Superior temporal gyrus (tissue), 1 donor: ENCODE results near the gene ATP1B4.
A peak's percentile ranks its signal among the peaks of the same experiment; 100 is the strongest.
"Not testable (repeated sequence)": the region's sequence is repeated elsewhere in the genome, so short reads cannot be mapped to it uniquely, and the experiment has no call there.

Experiments
- DNase-seq: peaks from one replicate; pipeline ENCODE4 v3.0.0-alpha.2; 2016; ENCODE audit errors: extremely low spot score

ATP1B4 gene

DNA sequence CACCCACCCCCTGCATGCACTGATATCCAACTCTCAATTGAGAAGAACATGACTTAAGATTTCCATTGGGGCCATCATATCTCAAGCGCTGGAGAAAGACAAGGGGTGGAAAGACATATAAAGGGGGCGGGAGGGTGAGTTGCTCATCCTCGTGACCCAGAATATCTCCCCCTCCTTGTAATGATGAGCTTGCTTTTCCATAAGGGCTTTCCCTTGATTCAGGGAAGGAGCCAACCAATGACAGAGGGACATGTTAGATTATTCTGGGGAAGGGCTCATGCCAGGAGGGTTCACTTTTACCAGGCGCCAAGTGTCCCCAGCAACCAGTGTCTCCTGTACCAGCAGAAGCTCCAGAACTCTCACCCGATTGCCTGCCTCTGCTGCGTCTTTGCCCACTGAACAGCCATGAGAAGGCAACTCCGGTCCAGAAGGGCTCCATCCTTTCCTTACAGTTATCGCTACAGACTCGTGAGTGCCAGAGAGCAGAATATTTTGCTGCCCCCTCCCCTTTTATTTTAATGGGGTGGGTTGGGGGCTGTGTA is at the start of gene ATP1B4:
Gene ATP1B4 (plus strand): TSS at position 326 of the 542 bp plus-strand sequence. CDS start 80 bp downstream, at position 406.
- DNase-seq: no peak

DNA sequence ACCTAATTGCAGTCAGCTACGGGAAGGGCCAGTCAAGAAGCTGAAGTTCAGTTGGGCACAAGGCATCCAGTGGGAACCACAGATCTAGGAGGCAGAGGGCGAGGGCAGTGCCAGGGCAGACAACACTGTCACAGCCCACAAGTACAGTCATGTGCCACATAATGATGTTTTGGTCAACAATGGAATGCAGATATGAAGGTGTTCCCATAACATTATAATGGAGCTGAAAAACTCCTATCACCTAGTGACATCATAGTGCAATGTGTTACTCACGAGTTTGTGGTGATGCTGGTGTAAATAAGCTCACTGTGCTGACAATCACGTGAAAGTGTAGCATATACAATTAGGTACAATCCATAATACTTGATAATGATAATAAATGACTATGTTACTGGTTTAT is 46.1 kb upstream of the ATP1B4 start:
- DNase-seq: no peak

GRCh38 chrX:120316587-120317283 is 45.2 kb upstream of the ATP1B4 start:
- no peak for DNase-seq

GRCh38 chrX:120318411-120318810 is 43.5 kb upstream of the ATP1B4 start:
- DNase-seq: no peak

DNA sequence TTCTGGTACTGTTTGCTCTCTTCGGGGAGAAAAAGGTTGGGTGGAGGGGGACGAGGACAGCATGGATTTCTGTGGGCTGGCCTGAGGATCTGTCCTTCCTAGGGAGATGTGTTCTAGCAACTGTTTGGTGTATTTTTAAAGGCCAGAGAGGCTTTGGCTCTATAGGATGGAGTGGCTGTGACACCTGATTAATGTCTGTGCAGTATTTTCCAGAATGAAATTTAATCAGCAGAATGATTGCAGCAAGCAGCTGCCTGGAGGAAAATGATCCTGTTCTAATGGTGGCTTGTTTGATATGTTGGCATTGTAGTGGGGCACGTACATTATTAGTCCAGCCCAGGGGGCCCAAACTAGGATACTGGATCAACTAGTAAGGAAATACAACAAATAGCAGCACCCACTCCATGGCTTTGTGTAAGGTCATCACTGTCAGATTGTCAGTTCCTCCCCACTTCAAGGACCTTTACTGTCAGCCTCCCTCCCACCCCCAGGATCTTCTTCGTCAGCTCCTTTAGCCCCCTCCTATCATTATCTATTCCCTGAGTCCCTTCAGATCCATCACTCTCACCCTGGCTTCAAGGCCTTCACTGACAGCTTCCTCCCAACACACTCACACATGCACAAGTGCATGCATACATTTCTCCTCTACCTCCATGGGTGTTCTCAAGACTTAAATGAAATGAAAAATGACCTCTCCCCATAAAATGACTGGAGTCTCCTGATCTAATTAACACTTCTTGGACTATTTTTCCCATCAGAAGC is 40.2 kb upstream of the ATP1B4 start:
- no peak for DNase-seq

GRCh38 chrX:120331116-120331515 is 30.8 kb upstream of the ATP1B4 start:
- no peak for DNase-seq

- no peak for DNase-seq
Observed at GRCh38 chrX:120332394-120332793, 29.5 kb upstream of the ATP1B4 start.

DNA sequence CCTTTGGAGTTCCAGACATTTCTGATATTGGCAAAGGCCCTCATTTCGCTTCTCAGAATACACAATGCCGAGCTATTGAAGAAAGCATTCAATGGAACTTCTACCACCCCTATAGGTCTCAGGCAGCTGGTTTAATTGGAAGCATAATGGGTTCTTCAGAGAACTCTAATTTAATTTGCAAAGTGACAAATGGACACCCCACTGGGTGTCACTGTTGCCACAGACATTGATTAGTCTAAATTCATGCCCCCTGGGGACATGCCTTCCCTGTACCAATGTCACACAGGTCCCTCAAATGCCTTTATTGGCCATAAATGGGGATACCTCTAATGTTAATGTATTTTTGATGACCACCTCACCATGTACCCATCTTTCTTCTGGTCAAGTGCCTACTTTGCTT is 27.7 kb upstream of the ATP1B4 start:
- DNase-seq: no peak

GRCh38 chrX:120334603-120335002 is 27.3 kb upstream of the ATP1B4 start:
- DNase-seq: no peak

- DNase-seq: no peak
Observed at GRCh38 chrX:120335289-120335688, 26.6 kb upstream of the ATP1B4 start.

- no peak for DNase-seq
Observed at GRCh38 chrX:120336899-120337298, 25.0 kb upstream of the ATP1B4 start.

DNA sequence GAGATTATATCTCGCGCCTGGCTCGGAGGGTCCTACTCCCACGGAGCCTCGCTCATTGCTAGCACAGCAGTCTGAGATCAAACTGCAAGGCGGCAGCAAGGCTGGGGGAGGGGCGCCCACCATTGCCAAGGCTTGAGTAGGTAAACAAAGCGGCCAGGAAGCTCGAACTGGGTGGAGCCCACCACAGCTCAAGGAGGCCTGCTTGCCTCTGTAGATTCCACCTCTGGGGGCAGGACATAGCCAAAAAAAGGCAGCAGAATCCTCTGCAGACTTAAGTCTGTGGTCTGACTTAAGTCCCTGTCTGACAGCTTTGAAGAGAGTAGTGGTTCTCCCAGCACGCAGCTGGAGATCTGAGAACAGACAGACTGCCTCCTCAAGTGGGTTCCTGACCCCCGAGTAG is 17.3 kb upstream of the ATP1B4 start:
- DNase-seq: not testable (repeated sequence)

DNA sequence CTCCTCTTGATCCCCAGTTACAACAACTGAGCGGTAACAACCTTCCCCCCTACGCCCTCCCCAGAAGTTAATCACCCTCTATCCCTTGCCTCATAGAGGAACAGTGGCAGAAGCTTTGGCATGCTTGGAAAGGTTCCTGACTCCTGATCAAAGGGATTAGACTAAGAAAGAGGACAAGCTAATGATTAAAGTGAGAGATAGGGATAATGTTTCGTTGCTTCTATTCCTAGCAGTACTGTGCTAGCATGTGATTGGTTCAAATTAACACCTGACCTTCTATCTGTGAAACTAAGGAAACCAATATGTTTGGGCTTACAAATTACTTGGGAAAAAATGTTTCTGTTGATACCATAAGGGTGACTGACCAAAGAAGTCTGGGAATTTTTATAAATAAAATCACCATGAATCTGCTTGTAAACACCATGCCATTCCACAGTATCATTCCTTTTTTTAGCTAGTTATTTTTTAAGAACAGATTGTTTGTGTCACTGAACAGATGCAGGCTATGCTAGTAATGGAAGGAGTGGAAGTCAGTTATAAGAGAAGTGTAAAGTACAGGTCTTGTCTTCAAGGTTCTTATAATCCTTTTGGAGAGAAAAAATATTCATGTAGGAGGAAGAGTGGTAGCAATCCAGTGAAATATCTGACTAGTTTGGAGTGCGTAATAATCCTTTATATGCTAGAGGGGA is 11.3 kb upstream of the ATP1B4 start:
- no peak for DNase-seq

GRCh38 chrX:120356084-120356483 is 5.8 kb upstream of the ATP1B4 start:
- DNase-seq: no peak

GRCh38 chrX:120357186-120357585 is 4.7 kb upstream of the ATP1B4 start:
- DNase-seq: no peak

GRCh38 chrX:120358737-120359456 is 3.0 kb upstream of the ATP1B4 start:
- DNase-seq: no peak

- DNase-seq: peak; percentile 52
Observed at GRCh38 chrX:120365320-120365719, 3.4 kb downstream of the ATP1B4 start.

GRCh38 chrX:120365968-120366367 is 4.1 kb downstream of the ATP1B4 start:
- no peak for DNase-seq

GRCh38 chrX:120366794-120367193 is 4.9 kb downstream of the ATP1B4 start:
- DNase-seq: no peak

DNA sequence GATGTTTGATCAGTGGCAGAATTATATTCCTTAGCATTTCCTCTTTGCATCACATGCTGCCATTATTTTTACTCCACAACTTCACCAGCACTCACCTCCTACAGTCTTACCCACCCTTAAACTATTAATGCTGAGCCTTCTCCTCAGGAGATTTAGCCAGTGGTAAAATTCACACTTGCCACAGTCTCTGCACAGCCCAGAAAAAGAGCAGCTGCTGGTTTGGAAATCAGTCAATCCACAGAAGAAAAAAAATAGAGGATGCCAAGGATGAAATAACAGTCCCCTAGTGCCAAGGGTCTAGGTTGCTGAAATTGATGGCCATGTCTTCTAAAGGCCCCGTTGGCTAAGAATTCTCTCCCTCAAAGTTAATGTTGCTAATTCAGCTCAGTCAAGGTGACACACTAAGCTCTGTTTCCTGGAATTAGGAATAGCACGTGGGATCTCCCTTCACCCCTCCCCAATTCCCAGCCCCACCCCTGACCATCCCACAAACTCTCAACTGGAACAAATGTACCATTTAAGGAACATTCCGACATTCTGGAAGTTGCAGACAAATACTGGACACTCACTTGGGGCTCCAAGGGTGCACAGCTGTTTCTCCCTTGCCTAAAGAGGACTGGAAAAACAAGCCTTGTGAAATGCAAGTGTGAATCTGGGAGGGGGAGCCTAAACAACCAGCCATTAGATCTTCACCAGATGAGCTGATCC is 5.7 kb downstream of the ATP1B4 start:
- no peak for DNase-seq
